HepG2 (cell line): ENCODE data around the gene ALDOA. TPM values are rescaled to one million over a fixed set of nuclear protein-coding genes. Genes with fewer than 3 reads are reported as not detected.

Source experiments
- ARHGAP35 ChIP-seq: sonication (generic); formaldehyde crosslinking; IDR thresholded peaks from 2 replicates; pipeline ENCODE4 v1.9.0; 2022; ENCODE audit warnings: mild to moderate bottlenecking, inconsistent platforms, moderate library complexity, missing genetic modification reagents, borderline replicate concordance
- CSRNP2 ChIP-seq: sonication (generic); formaldehyde crosslinking; conservative IDR thresholded peaks from 2 replicates; pipeline ENCODE4 v1.8.0; 2022; ENCODE audit warnings: low read depth, missing genetic modification reagents
- DPF2 ChIP-seq: sonication (generic); formaldehyde crosslinking; IDR thresholded peaks from 2 replicates; pipeline ENCODE4 v1.4.0; 2020; ENCODE audit warnings: mild to moderate bottlenecking, low read depth, missing genetic modification reagents, borderline replicate concordance
- FOXP4 ChIP-seq: sonication (generic); formaldehyde crosslinking; IDR thresholded peaks from 2 replicates; pipeline ENCODE4 v1.4.0; 2020; ENCODE audit warnings: missing genetic modification reagents
- HOXD1 ChIP-seq: sonication (generic); formaldehyde crosslinking; IDR thresholded peaks from 2 replicates; pipeline ENCODE4 v1.5.0; 2020; ENCODE audit warnings: missing genetic modification reagents
- MED1 ChIP-seq: sonication (generic); formaldehyde crosslinking; IDR thresholded peaks from 2 replicates; pipeline ENCODE4 v1.4.0; 2020; ENCODE audit warnings: missing genetic modification reagents
- SATB2 ChIP-seq: sonication (generic); formaldehyde crosslinking; IDR thresholded peaks from 2 replicates; pipeline ENCODE4 v1.5.0; 2020; ENCODE audit warnings: missing genetic modification reagents
- TCF7L2 ChIP-seq: IDR thresholded peaks from 2 replicates; pipeline ENCODE4 v1.6.1; 2011; ENCODE audit warnings: mild to moderate bottlenecking, low read depth, low read length, moderate library complexity
- TGIF2 ChIP-seq: IDR thresholded peaks from 2 replicates; pipeline ENCODE4 v1.6.1; 2016; ENCODE audit warnings: control low read depth, missing compliant biosample characterization
- THRA ChIP-seq: sonication (generic); formaldehyde crosslinking; IDR thresholded peaks from 2 replicates; pipeline ENCODE4 v1.4.0; 2020; ENCODE audit warnings: missing genetic modification reagents, borderline replicate concordance
- TSC22D2 ChIP-seq: sonication (generic); formaldehyde crosslinking; IDR thresholded peaks from 2 replicates; pipeline ENCODE4 v1.5.1; 2020; ENCODE audit warnings: missing genetic modification reagents, mild to moderate bottlenecking, borderline replicate concordance
- ZBTB14 ChIP-seq: sonication (generic); formaldehyde crosslinking; IDR thresholded peaks from 2 replicates; pipeline ENCODE4 v1.4.0; 2020; ENCODE audit warnings: missing genetic modification reagents
- ZBTB2 ChIP-seq: sonication (generic); formaldehyde crosslinking; IDR thresholded peaks from 2 replicates; pipeline ENCODE4 v1.8.0; 2022; ENCODE audit warnings: low read depth, missing genetic modification reagents
- ZNF367 ChIP-seq: sonication (generic); formaldehyde crosslinking; IDR thresholded peaks from 2 replicates; pipeline ENCODE4 v1.4.0; 2020; ENCODE audit warnings: missing genetic modification reagents, borderline replicate concordance
- ZNF446 ChIP-seq: sonication (generic); formaldehyde crosslinking; IDR thresholded peaks from 2 replicates; pipeline ENCODE4 v1.5.0; 2020; ENCODE audit warnings: mild to moderate bottlenecking, missing genetic modification reagents
- ZNF704 ChIP-seq: sonication (generic); formaldehyde crosslinking; IDR thresholded peaks from 2 replicates; pipeline ENCODE4 v1.8.1; 2023; ENCODE audit warnings: mild to moderate bottlenecking, inconsistent platforms, moderate library complexity, missing genetic modification reagents, borderline replicate concordance
- ZNF720 ChIP-seq: sonication (generic); formaldehyde crosslinking; IDR thresholded peaks from 2 replicates; pipeline ENCODE4 v1.4.0; 2020; ENCODE audit warnings: missing genetic modification reagents
- polyA plus RNA-seq, 8 experiments: library from polyadenylated mRNA; depleted of rRNA in 3 of 8; stranded (reverse) in 7 of 8; unstranded in 1 of 8; fragments of >200 nt; fragmentation: Illumina TruSeq in 4 of 8; extraction: Trizol in 4 of 8; gene quantifications; 2 replicates each; pipeline versions ENCODE4 v1.2.1 to v1.2.3, GENCODE V29; 2011 to 2016; ENCODE audit warnings: low read depth in 4 of 8, missing spikeins in 1 of 8, mixed read lengths in 1 of 8; ENCODE audit not compliant: insufficient read depth in 1 of 8
- total RNA-seq, 5 experiments: library from RNA; depleted of rRNA; stranded (reverse); fragments of >200 nt; fragmentation: Illumina TruSeq; extraction: Trizol; gene quantifications; 2 replicates each; pipeline ENCODE4 v1.2.3, GENCODE V29; 2016; ENCODE audit warnings: low read depth in 1 of 5

Gene ALDOA
- total and polyA plus RNA-seq, 2 of the 13 experiments (the other 11 are each of a cell fraction or from before 2014, with no cell fraction given) = 925 to 1,884 TPM

- TF ChIP-seq THRA (CRISPR knock-in tag) = peak; percentile 79; the same call in 1 of the 2 replicates
- TF ChIP-seq SATB2 (CRISPR knock-in tag) = no peak
- 0 out of 2 replicates have a peak, but pooled peaks have one; percentile 6 for TF ChIP-seq HOXD1 (CRISPR knock-in tag)
- no peak for TF ChIP-seq ZNF446 (CRISPR knock-in tag)
- TF ChIP-seq ZNF704 = no peak
- peak; percentile 59; the same call in 1 of the 2 replicates for TF ChIP-seq DPF2 (CRISPR knock-in tag)
- peak; percentile 71 for TF ChIP-seq MED1
- TF ChIP-seq TGIF2 (CRISPR knock-in tag) = no peak; the same call in 1 of the 2 replicates
- no peak; the same call in 1 of the 2 replicates for TF ChIP-seq ARHGAP35
- no peak for TF ChIP-seq CSRNP2
- TF ChIP-seq ZBTB2 (CRISPR knock-in tag) = no peak
- TF ChIP-seq TCF7L2 = no peak
- TF ChIP-seq TSC22D2 = no peak
- TF ChIP-seq ZNF720 = no peak
- TF ChIP-seq FOXP4 (CRISPR knock-in tag) = peak; percentile 47; the same call in 1 of the 2 replicates
- no peak for TF ChIP-seq ZNF367 (CRISPR knock-in tag)
- no peak for TF ChIP-seq ZBTB14 (CRISPR knock-in tag)
These were observed 46.9 kb downstream of the ALDOA start (continued) for GRCh38 chr16:30112197-30113030.
